IMR-90 (cell line): ENCODE data around the gene TMEM126B.

Experiments
- CEBPB ChIP-seq: IDR thresholded peaks from 2 replicates; pipeline ENCODE4 v1.6.1; 2012; ENCODE audit warnings: low read depth, low read length, improper control_type of control experiment
- CHD1 ChIP-seq: IDR thresholded peaks from 2 replicates; pipeline ENCODE4 v1.6.1; 2012; ENCODE audit warnings: low read depth, low read length, improper control_type of control experiment
- CTCF ChIP-seq: conservative IDR thresholded peaks from 2 replicates; pipeline ENCODE4 v1.5.1; 2012; ENCODE audit warnings: mild to moderate bottlenecking, low read depth, low read length, improper control_type of control experiment
- FOS ChIP-seq: fragments of 150-350 bp; IDR thresholded peaks from 2 replicates; pipeline ENCODE4 v1.6.1; 2016; ENCODE audit warnings: low read depth, low read length
- MAFK ChIP-seq: IDR thresholded peaks from 2 replicates; pipeline ENCODE4 v1.6.1; 2012; ENCODE audit warnings: low read depth, low read length, improper control_type of control experiment
- MAZ ChIP-seq: IDR thresholded peaks from 2 replicates; pipeline ENCODE4 v1.6.1; 2012; ENCODE audit warnings: low read depth, mild to moderate bottlenecking, low read length, improper control_type of control experiment, moderate library complexity, borderline replicate concordance
- NFE2L2 ChIP-seq: fragments of 150-350 bp; IDR thresholded peaks from 2 replicates; pipeline ENCODE4 v1.6.1; 2016; ENCODE audit warnings: low read depth, mild to moderate bottlenecking, low read length
- POLR2A ChIP-seq: IDR thresholded peaks from 2 replicates; pipeline ENCODE4 v1.6.1; 2012; ENCODE audit warnings: mild to moderate bottlenecking, low read depth, low read length
- RAD21 ChIP-seq: IDR thresholded peaks from 2 replicates; pipeline ENCODE4 v1.6.1; 2012; ENCODE audit warnings: low read length, improper control_type of control experiment
- RCOR1 ChIP-seq: IDR thresholded peaks from 2 replicates; pipeline ENCODE4 v1.6.1; 2012; ENCODE audit warnings: mild to moderate bottlenecking, low read length, improper control_type of control experiment; ENCODE audit not compliant: insufficient replicate concordance
- RFX5 ChIP-seq: IDR thresholded peaks from 2 replicates; pipeline ENCODE4 v1.8.0; 2012; ENCODE audit warnings: low read depth, mild to moderate bottlenecking, low read length, moderate library complexity
- SMC3 ChIP-seq: fragments of 150-350 bp; IDR thresholded peaks from 2 replicates; pipeline ENCODE4 v1.6.1; 2016; ENCODE audit warnings: low read depth, mild to moderate bottlenecking, antibody characterized with exemption, low read length, moderate library complexity
- USF2 ChIP-seq: fragments of 150-350 bp; IDR thresholded peaks from 2 replicates; pipeline ENCODE4 v1.6.1; 2017; ENCODE audit warnings: mild to moderate bottlenecking, antibody characterized with exemption, low read length, low read depth
- TF ChIP-seq, protein P1 (sequence below): fragments of 150-350 bp; IDR thresholded peaks from 2 replicates; pipeline ENCODE4 v1.6.1; 2016; ENCODE audit warnings: low read depth, mild to moderate bottlenecking, low read length, moderate library complexity, borderline replicate concordance

- TF ChIP-seq CHD1 (no peak), CTCF (no peak), USF2 (no peak), FOS (0 out of 2 replicates have a peak, but pooled peaks have one; percentile 8), CEBPB (no peak), MAFK (no peak), RAD21 (no peak), POLR2A (no peak), SMC3 (no peak), RFX5 (no peak), RCOR1 (no peak), NFE2L2 (no peak), MAZ (no peak)
- TF ChIP-seq, protein P1, sequence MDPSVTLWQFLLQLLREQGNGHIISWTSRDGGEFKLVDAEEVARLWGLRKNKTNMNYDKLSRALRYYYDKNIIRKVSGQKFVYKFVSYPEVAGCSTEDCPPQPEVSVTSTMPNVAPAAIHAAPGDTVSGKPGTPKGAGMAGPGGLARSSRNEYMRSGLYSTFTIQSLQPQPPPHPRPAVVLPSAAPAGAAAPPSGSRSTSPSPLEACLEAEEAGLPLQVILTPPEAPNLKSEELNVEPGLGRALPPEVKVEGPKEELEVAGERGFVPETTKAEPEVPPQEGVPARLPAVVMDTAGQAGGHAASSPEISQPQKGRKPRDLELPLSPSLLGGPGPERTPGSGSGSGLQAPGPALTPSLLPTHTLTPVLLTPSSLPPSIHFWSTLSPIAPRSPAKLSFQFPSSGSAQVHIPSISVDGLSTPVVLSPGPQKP: no peak
These were observed 45.0 kb downstream of the TMEM126B start for GRCh38 chr11:85673393-85673792.
